OCI-LY1 (cell line): ENCODE measurements around the gene HOXD13.

Experiments used
- CTCF ChIP-seq: fragments of 200-600 bp; sonication (generic), shearing (Covaris generic); IDR thresholded peaks from 2 replicates; pipeline ENCODE4 v1.5.1; 2017; ENCODE audit warnings: mild to moderate bottlenecking, antibody characterized with exemption, low read length, moderate library complexity, mixed read lengths
- EZH2 ChIP-seq: fragments of 200-600 bp; sonication (generic), shearing (Covaris generic); IDR thresholded peaks from 2 replicates; pipeline ENCODE4 v1.8.0; 2017; ENCODE audit warnings: borderline replicate concordance, mixed run types, mild to moderate bottlenecking, antibody characterized with exemption, low read length, moderate library complexity, mixed read lengths

GRCh38 chr2:176107731-176108181 lies 15.2 kb downstream of the HOXD13 start:
- no peak for TF ChIP-seq CTCF
- no peak for TF ChIP-seq EZH2
